HG03196 (cell line): Measurements from ENCODE around the gene CLEC3B.
"Not testable (repeated sequence)": the region's sequence is repeated elsewhere in the genome, so short reads cannot be mapped to it uniquely, and the experiment has no call there.

Experiments
- ATAC-seq: cut with Tn5 transposase; IDR thresholded peaks from one replicate; pipeline ENCODE4 v1.9.1; 2021; ENCODE audit not compliant: unreplicated experiment

CLEC3B gene

GRCh38 chr3:45064512-45065372, 38.6 kb downstream of the CLEC3B start:
- no peak for ATAC-seq

- ATAC-seq: no peak
These were observed 39.2 kb downstream of the CLEC3B start for GRCh38 chr3:45065373-45065720.

- no peak for ATAC-seq
These were observed 40.2 kb downstream of the CLEC3B start for GRCh38 chr3:45066109-45066801.

- ATAC-seq: no peak
These were observed 41.4 kb downstream of the CLEC3B start for GRCh38 chr3:45067486-45067885.

GRCh38 chr3:45067941-45068340, 41.8 kb downstream of the CLEC3B start:
- ATAC-seq: no peak

- ATAC-seq: no peak
These were observed 45.0 kb downstream of the CLEC3B start for GRCh38 chr3:45071075-45071474.

- ATAC-seq: no peak
These were observed 49.9 kb downstream of the CLEC3B start for GRCh38 chr3:45075821-45076625.

- ATAC-seq: not testable (repeated sequence)
These were observed 52.2 kb downstream of the CLEC3B start for GRCh38 chr3:45078256-45078655.

GRCh38 chr3:45078910-45079522, 52.9 kb downstream of the CLEC3B start:
- ATAC-seq: no peak

GRCh38 chr3:45079715-45080114, 53.6 kb downstream of the CLEC3B start:
- ATAC-seq: no peak

- ATAC-seq: no peak
These were observed 54.7 kb downstream of the CLEC3B start for GRCh38 chr3:45080824-45081223.

GRCh38 chr3:45081506-45082141, 55.5 kb downstream of the CLEC3B start:
- no peak for ATAC-seq

GRCh38 chr3:45082142-45082538, 56.0 kb downstream of the CLEC3B start:
- no peak for ATAC-seq

GRCh38 chr3:45083023-45083422, 56.9 kb downstream of the CLEC3B start:
- no peak for ATAC-seq

- no peak for ATAC-seq
These were observed 58.3 kb downstream of the CLEC3B start for GRCh38 chr3:45084361-45084760.

GRCh38 chr3:45084820-45085816, 59.0 kb downstream of the CLEC3B start:
- ATAC-seq: no peak
